Measurements from ENCODE around the gene MRPS18A. TPM values are rescaled to one million over a fixed set of nuclear protein-coding genes. Genes with fewer than 3 reads are reported as not detected.
"Not testable (repeated sequence)": the region's sequence is repeated elsewhere in the genome, so short reads cannot be mapped to it uniquely, and the experiment has no call there.

The MRPS18A gene
- total and polyA plus RNA-seq, 2 experiments from 2014 or later: 46.1 to 71.1 TPM

- Histone ChIP-seq H3K27me3 (no peaks in the 10 kb centered on the region), H3K4me3 (no peak overlapping the region), H3K9me3 (ENCODE audit: low read depth) (no peaks in the 10 kb centered on the region), H3K27ac (no peak overlapping the region), H2AFZ (no peak overlapping the region), H3K79me2 (no peaks in the 10 kb centered on the region), H3K36me3 (replicated peaks; ENCODE audit: insufficient read depth, low read depth) (no peaks in the 10 kb centered on the region), H3K9me2 (replicated peaks; ENCODE audit: insufficient read depth) (no peaks in the 10 kb centered on the region), H4K20me1 (ENCODE audit: insufficient read depth, poor library complexity, severe bottlenecking) (no peaks in the 10 kb centered on the region), H3K4me1 (ENCODE audit: insufficient read depth) (no peaks in the 10 kb centered on the region), H3K4me2 (no peak overlapping the region)
- 91% methylated on average over 6 of the region's 9 CpGs for WGBS (ENCODE audit: low lambda C conversion rate, missing lambda C conversion rate)
- TF ChIP-seq CTCF (IDR thresholded peaks at IDR 0.05; ENCODE audit: poor library complexity): no peak
- TF ChIP-seq EZH2phosphoT487 (IDR thresholded peaks at IDR 0.05; ENCODE audit: low read depth, severe bottlenecking, unreplicated experiment): no peak
- TF ChIP-seq EZH2 (IDR thresholded peaks at IDR 0.05; ENCODE audit: borderline replicate concordance): no peak
- DNase-seq (ENCODE audit: low spot score): no peak
Measured at GRCh38 chr6:43658161-43658560, 29.4 kb downstream of the MRPS18A start.

DNA sequence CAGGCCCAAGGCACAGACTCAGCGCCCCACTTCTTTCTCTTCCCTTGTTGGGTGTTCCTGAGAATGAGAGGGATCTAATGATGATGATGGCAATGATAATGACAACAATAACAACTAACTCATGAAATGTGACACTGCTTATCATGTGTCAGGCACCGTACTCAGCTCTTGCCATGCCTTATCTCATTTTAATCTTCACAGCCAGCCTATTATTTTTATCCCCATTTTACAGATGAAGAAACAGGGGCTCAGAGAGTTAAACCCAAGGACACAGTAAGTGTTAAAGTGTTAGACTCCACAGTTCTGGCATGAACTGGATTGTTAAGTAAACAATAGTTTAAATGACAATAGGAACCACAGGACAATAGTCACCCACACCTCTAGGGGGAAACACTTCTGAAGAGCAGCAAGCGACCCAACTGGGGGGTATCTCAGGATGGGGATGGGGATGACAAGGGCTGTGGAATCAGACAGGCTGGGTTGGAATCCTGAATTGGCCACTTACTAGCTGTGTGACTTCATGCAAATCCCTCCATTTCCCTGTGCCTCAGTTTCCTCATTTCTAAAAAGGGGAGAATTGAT is 30.3 kb downstream of the MRPS18A start:
- Histone ChIP-seq H3K36me3 (replicated peaks; ENCODE audit: insufficient read depth, low read depth) (no peaks in the 10 kb centered on the region), H4K20me1 (ENCODE audit: insufficient read depth, poor library complexity, severe bottlenecking) (no peaks in the 10 kb centered on the region), H3K27ac (no peak overlapping the region), H3K4me1 (ENCODE audit: insufficient read depth) (no peaks in the 10 kb centered on the region), H2AFZ (no peak overlapping the region), H3K4me2 (no peak overlapping the region), H3K79me2 (no peaks in the 10 kb centered on the region), H3K9me3 (ENCODE audit: low read depth) (no peaks in the 10 kb centered on the region), H3K4me3 (no peak overlapping the region), H3K9me2 (replicated peaks; ENCODE audit: insufficient read depth) (no peaks in the 10 kb centered on the region), H3K27me3 (no peaks in the 10 kb centered on the region)
- no peak for DNase-seq (ENCODE audit: low spot score)
- WGBS (ENCODE audit: low lambda C conversion rate, missing lambda C conversion rate): 86% methylated on average over 3 of the region's 3 CpGs
- TF ChIP-seq EZH2 (IDR thresholded peaks at IDR 0.05; ENCODE audit: borderline replicate concordance) (no peak), CTCF (IDR thresholded peaks at IDR 0.05; ENCODE audit: poor library complexity) (no peak), EZH2phosphoT487 (IDR thresholded peaks at IDR 0.05; ENCODE audit: low read depth, severe bottlenecking, unreplicated experiment) (no peak)

- H3K9me3 ChIP-seq (ENCODE audit: low read depth); DNase-seq (ENCODE audit: low spot score); H3K27ac ChIP-seq; H3K9me2 ChIP-seq (replicated peaks; ENCODE audit: insufficient read depth); H4K20me1 ChIP-seq (ENCODE audit: insufficient read depth, poor library complexity, severe bottlenecking); H3K4me3 ChIP-seq; H3K79me2 ChIP-seq; H3K4me1 ChIP-seq (ENCODE audit: insufficient read depth); H3K27me3 ChIP-seq; H2AFZ ChIP-seq; H3K36me3 ChIP-seq (replicated peaks; ENCODE audit: insufficient read depth, low read depth); H3K4me2 ChIP-seq: not testable (repeated sequence)
- WGBS (ENCODE audit: low lambda C conversion rate, missing lambda C conversion rate): 93% methylated on average over 2 of the region's 2 CpGs
Measured at GRCh38 chr6:43652822-43653221, 34.8 kb downstream of the MRPS18A start.

- WGBS (ENCODE audit: low lambda C conversion rate, missing lambda C conversion rate): 91% methylated on average over 2 of the region's 2 CpGs
- TF ChIP-seq EZH2 (IDR thresholded peaks at IDR 0.05; ENCODE audit: borderline replicate concordance) (no peak), CTCF (IDR thresholded peaks at IDR 0.05; ENCODE audit: poor library complexity) (no peak), EZH2phosphoT487 (IDR thresholded peaks at IDR 0.05; ENCODE audit: low read depth, severe bottlenecking, unreplicated experiment) (no peak)
- H3K9me3 ChIP-seq (ENCODE audit: low read depth): no peaks in the 10 kb centered on the region
- H3K27me3 ChIP-seq: no peaks in the 10 kb centered on the region
- peaks cover 4% of the 10 kb centered on the region for H3K4me1 ChIP-seq (ENCODE audit: insufficient read depth)
- H3K9me2 ChIP-seq (replicated peaks; ENCODE audit: insufficient read depth): no peaks in the 10 kb centered on the region
- no peak overlapping the region for H3K4me2 ChIP-seq
- H2AFZ ChIP-seq: no peak overlapping the region
- H3K4me3 ChIP-seq: no peak overlapping the region
- DNase-seq (ENCODE audit: low spot score): no peak
- no peaks in the 10 kb centered on the region for H3K36me3 ChIP-seq (replicated peaks; ENCODE audit: insufficient read depth, low read depth)
- H3K79me2 ChIP-seq: no peaks in the 10 kb centered on the region
- no peaks in the 10 kb centered on the region for H4K20me1 ChIP-seq (ENCODE audit: insufficient read depth, poor library complexity, severe bottlenecking)
- no peak overlapping the region for H3K27ac ChIP-seq
Measured at GRCh38 chr6:43648248-43648647, 39.3 kb downstream of the MRPS18A start.
